GM18511 (cell line): ENCODE measurements around the gene KRT6A.

Source experiments
- ATAC-seq: cut with Tn5 transposase; IDR thresholded peaks from one replicate; pipeline ENCODE4 v1.9.1; 2021; ENCODE audit warnings: mild to moderate bottlenecking, moderate library complexity; ENCODE audit not compliant: unreplicated experiment

The KRT6A gene

GRCh38 chr12:52524898-52525591, 32.0 kb upstream of the KRT6A start:
- peak; percentile 67 for ATAC-seq

- ATAC-seq = no peak
Observed at GRCh38 chr12:52524241-52524897, 31.3 kb upstream of the KRT6A start.

GRCh38 chr12:52523824-52524223, 30.8 kb upstream of the KRT6A start:
- ATAC-seq = no peak

- no peak for ATAC-seq
Observed at GRCh38 chr12:52522346-52523011, 29.4 kb upstream of the KRT6A start.

GRCh38 chr12:52521568-52522266, 28.7 kb upstream of the KRT6A start:
- ATAC-seq = no peak

- no peak for ATAC-seq
Observed at GRCh38 chr12:52521175-52521567, 28.1 kb upstream of the KRT6A start.

- no peak for ATAC-seq
Observed at GRCh38 chr12:52519826-52520662, 27.0 kb upstream of the KRT6A start, which contains the start of gene KRT5. Gene KRT5 (minus strand): TSS chr12:52520394. CDS start chr12:52520296, 98 bp downstream.

GRCh38 chr12:52519387-52519703, 26.3 kb upstream of the KRT6A start:
- ATAC-seq = no peak

- ATAC-seq = no peak
Observed at GRCh38 chr12:52518574-52519386, 25.7 kb upstream of the KRT6A start.

- ATAC-seq = no peak
Observed at GRCh38 chr12:52517888-52518287, 24.8 kb upstream of the KRT6A start.

GRCh38 chr12:52517005-52517835, 24.2 kb upstream of the KRT6A start:
- ATAC-seq = no peak

- ATAC-seq = no peak
Observed at GRCh38 chr12:52515927-52516831, 23.1 kb upstream of the KRT6A start.

- ATAC-seq = no peak
Observed at GRCh38 chr12:52515319-52515646, 22.2 kb upstream of the KRT6A start.

GRCh38 chr12:52514471-52515318, 21.6 kb upstream of the KRT6A start:
- no peak for ATAC-seq

GRCh38 chr12:52513736-52514135, 20.7 kb upstream of the KRT6A start:
- no peak for ATAC-seq

GRCh38 chr12:52508211-52508610, 15.2 kb upstream of the KRT6A start:
- ATAC-seq = no peak
